Suprapubic skin (tissue), 4 donors: ENCODE results near the gene CLPX. TPM values are rescaled to one million over a fixed set of nuclear protein-coding genes. Genes with fewer than 3 reads are reported as not detected.

Experiments used
- DNase-seq, 2 donors: peaks; one replicate each; pipeline ENCODE4 v3.0.0-alpha.2; 2019; ENCODE audit warnings: low spot score in 2 of 2
- H3K27ac ChIP-seq: fragments of 200-600 bp; sonication (generic); one replicate; pipeline ENCODE4 v1.5.1; 2019
- H3K27me3 ChIP-seq: fragments of 200-600 bp; sonication (generic); one replicate; pipeline ENCODE4 v1.5.1; 2019
- H3K36me3 ChIP-seq: fragments of 200-600 bp; sonication (generic); one replicate; pipeline ENCODE4 v1.5.1; 2019
- H3K4me1 ChIP-seq: fragments of 200-600 bp; sonication (generic); one replicate; pipeline ENCODE4 v1.5.1; 2019
- H3K4me3 ChIP-seq: fragments of 200-600 bp; sonication (generic); one replicate; pipeline ENCODE4 v1.5.1; 2019; ENCODE audit warnings: mild to moderate bottlenecking
- H3K9me3 ChIP-seq: fragments of 200-600 bp; sonication (generic); one replicate; pipeline ENCODE4 v1.5.1; 2019
- CTCF ChIP-seq, 2 donors: fragments of 200-600 bp in 1 of 2; fragments of 450-650 bp in 1 of 2; sonication (generic) in 1 of 2; IDR thresholded peaks; one replicate each; pipeline ENCODE4 v1.5.1; 2016 to 2019; ENCODE audit warnings: antibody characterized with exemption in 2 of 2, mild to moderate bottlenecking in 1 of 2, moderate library complexity in 1 of 2
- EP300 ChIP-seq: sonication (generic); formaldehyde crosslinking; IDR thresholded peaks from one replicate; pipeline ENCODE4 v1.6.1; 2017; ENCODE audit warnings: antibody characterized with exemption
- POLR2A ChIP-seq, 2 donors: fragments of 450-650 bp; IDR thresholded peaks; one replicate each; pipeline ENCODE4 v1.6.1; 2017; ENCODE audit warnings: antibody characterized with exemption in 2 of 2, mild to moderate bottlenecking in 2 of 2, moderate library complexity in 2 of 2
- POLR2AphosphoS5 ChIP-seq, 3 donors: sonication (generic); formaldehyde crosslinking; IDR thresholded peaks; one replicate each; pipeline ENCODE4 v1.6.1; 2017; ENCODE audit warnings: antibody characterized with exemption in 3 of 3
- WGBS: methylation state at CpG from one replicate; pipeline ENCODE4 v1.1.5; 2018; 5-methylcytosine and 5-hydroxymethylcytosine counted together
- total RNA-seq, 4 donors: library from RNA; depleted of rRNA; stranded (reverse); fragments of >200 nt; gene quantifications; one replicate each; pipeline ENCODE4 v1.1.0, GENCODE V29; 2016

Gene CLPX
- total RNA-seq, 4 donors from 2014 or later = 45.5 to 103 (median 58.3) TPM

GRCh38 chr15:65198571-65198970 is 13.4 kb upstream of the CLPX start:
- TF ChIP-seq EP300 (no peak), POLR2A (IDR thresholded peaks at IDR 0.05) (no peak), CTCF (IDR thresholded peaks at IDR 0.05) (no peak), POLR2AphosphoS5 (IDR thresholded peaks at IDR 0.05) (no peak)
- Histone ChIP-seq H3K9me3 (no peaks in the 10 kb centered on the region), H3K27me3 (no peaks in the 10 kb centered on the region), H3K4me3 (no peak overlapping the region), H3K4me1 (peaks cover 7% of the 10 kb centered on the region), H3K27ac (no peak overlapping the region), H3K36me3 (peaks cover 5% of the 10 kb centered on the region)
- DNase-seq = no peak
- 99% methylated on average over 12 of the region's 12 CpGs for WGBS

GRCh38 chr15:65197337-65197645 is 12.1 kb upstream of the CLPX start:
- 60% methylated on average over 1 of the region's 8 CpGs for whole genome bisulfite sequencing
- Histone ChIP-seq H3K27ac (no peak overlapping the region), H3K9me3 (no peaks in the 10 kb centered on the region), H3K27me3 (no peaks in the 10 kb centered on the region), H3K36me3 (peaks cover 5% of the 10 kb centered on the region), H3K4me3 (no peak overlapping the region), H3K4me1 (peaks cover 7% of the 10 kb centered on the region)
- TF ChIP-seq EP300 (no peak), POLR2AphosphoS5 (IDR thresholded peaks at IDR 0.05) (no peak), POLR2A (IDR thresholded peaks at IDR 0.05) (no peak), CTCF (IDR thresholded peaks at IDR 0.05) (no peak)
- DNase-seq = no peak

- Histone ChIP-seq H3K4me1 (peaks cover 7% of the 10 kb centered on the region), H3K9me3 (no peaks in the 10 kb centered on the region), H3K27ac (no peak overlapping the region), H3K4me3 (no peak overlapping the region), H3K27me3 (no peaks in the 10 kb centered on the region), H3K36me3 (peaks cover 5% of the 10 kb centered on the region)
- 85% methylated on average over 4 of the region's 19 CpGs for WGBS
- TF ChIP-seq POLR2A (IDR thresholded peaks at IDR 0.05) = no peak
- TF ChIP-seq POLR2AphosphoS5 (IDR thresholded peaks at IDR 0.05) = no peak
- no peak for TF ChIP-seq EP300
- no peak for TF ChIP-seq CTCF (IDR thresholded peaks at IDR 0.05)
- no peak for DNase-seq
Measured at GRCh38 chr15:65196637-65197336, 11.6 kb upstream of the CLPX start.

- H3K27ac ChIP-seq = peak overlapping the region; percentile 60
Measured at GRCh38 chr15:65195548-65195923, 10.4 kb upstream of the CLPX start.

More at GRCh38 chr15:65195548-65195923, 10.4 kb upstream of the CLPX start:
- WGBS = 71% methylated on average over 5 of the region's 5 CpGs
- no peaks in the 10 kb centered on the region for H3K27me3 ChIP-seq
- no peaks in the 10 kb centered on the region for H3K9me3 ChIP-seq
- TF ChIP-seq EP300 (no peak), CTCF (IDR thresholded peaks at IDR 0.05) (no peak), POLR2A (IDR thresholded peaks at IDR 0.05) (no peak), POLR2AphosphoS5 (IDR thresholded peaks at IDR 0.05) (no peak)
- no peak for DNase-seq
- H3K4me1 ChIP-seq = peaks cover 7% of the 10 kb centered on the region
- H3K4me3 ChIP-seq = no peak overlapping the region
- H3K36me3 ChIP-seq = peaks cover 5% of the 10 kb centered on the region
